Measurements from ENCODE around the gene BCAT1.
A peak's percentile ranks its signal among the peaks of the same experiment; 100 is the strongest.

Gene BCAT1

GRCh38 chr12:24901576-24902461 is 47.1 kb downstream of the BCAT1 start:
- Histone ChIP-seq H3K27me3 (ENCODE audit: control insufficient read depth, insufficient read depth, low read length) (no peaks in the 10 kb centered on the region), H3K36me3 (ENCODE audit: control insufficient read depth, insufficient read depth, low read length) (no peaks in the 10 kb centered on the region), H3K27ac (ENCODE audit: low read length) (no peak overlapping the region), H3K4me3 (ENCODE audit: low read length) (peak overlapping the region; percentile 85; the same call in 1 of the 2 replicates), H3K4me1 (ENCODE audit: control insufficient read depth, insufficient read depth, low read length) (0 out of 2 replicates have a peak, but pooled peaks cover 2% of the 10 kb centered on the region), H3K9me3 (ENCODE audit: control insufficient read depth, insufficient read depth, low read length) (no peaks in the 10 kb centered on the region; the same call in 1 of the 2 replicates)
- WGBS (ENCODE audit: insufficient coverage, insufficient read length) = no CpG with 5 or more reads among the region's 33 CpGs
- DNase-seq (ENCODE audit: low read depth, low spot score) = no peak

- no peak for DNase-seq (ENCODE audit: low read depth, low spot score)
- Histone ChIP-seq H3K27ac (ENCODE audit: low read length) (no peak overlapping the region), H3K4me1 (ENCODE audit: control insufficient read depth, insufficient read depth, low read length) (0 out of 2 replicates have a peak, but pooled peaks cover 2% of the 10 kb centered on the region), H3K9me3 (ENCODE audit: control insufficient read depth, insufficient read depth, low read length) (no peaks in the 10 kb centered on the region; the same call in 1 of the 2 replicates), H3K4me3 (ENCODE audit: low read length) (no peak overlapping the region), H3K36me3 (ENCODE audit: control insufficient read depth, insufficient read depth, low read length) (no peaks in the 10 kb centered on the region), H3K27me3 (ENCODE audit: control insufficient read depth, insufficient read depth, low read length) (no peaks in the 10 kb centered on the region)
- no CpG with 5 or more reads among the region's 3 CpGs for WGBS (ENCODE audit: insufficient coverage, insufficient read length)
Observed at GRCh38 chr12:24900196-24900595, 48.7 kb downstream of the BCAT1 start.

GRCh38 chr12:24899503-24900075 is 49.3 kb downstream of the BCAT1 start:
- Histone ChIP-seq H3K4me1 (ENCODE audit: control insufficient read depth, insufficient read depth, low read length) (0 out of 2 replicates have a peak, but pooled peaks cover 2% of the 10 kb centered on the region), H3K36me3 (ENCODE audit: control insufficient read depth, insufficient read depth, low read length) (no peaks in the 10 kb centered on the region), H3K27me3 (ENCODE audit: control insufficient read depth, insufficient read depth, low read length) (no peaks in the 10 kb centered on the region), H3K4me3 (ENCODE audit: low read length) (no peak overlapping the region), H3K27ac (ENCODE audit: low read length) (no peak overlapping the region), H3K9me3 (ENCODE audit: control insufficient read depth, insufficient read depth, low read length) (no peaks in the 10 kb centered on the region; the same call in 1 of the 2 replicates)
- WGBS (ENCODE audit: insufficient coverage, insufficient read length) = no CpG with 5 or more reads among the region's 4 CpGs
- DNase-seq (ENCODE audit: low read depth, low spot score) = no peak

- H3K36me3 ChIP-seq (ENCODE audit: control insufficient read depth, insufficient read depth, low read length) = no peaks in the 10 kb centered on the region
- no CpG with 5 or more reads among the region's 3 CpGs for WGBS (ENCODE audit: insufficient coverage, insufficient read length)
Observed at GRCh38 chr12:24898606-24899005, 50.3 kb downstream of the BCAT1 start.

GRCh38 chr12:24898185-24898584 is 50.7 kb downstream of the BCAT1 start:
- H3K4me3 ChIP-seq (ENCODE audit: low read length) = no peak overlapping the region
- H3K4me1 ChIP-seq (ENCODE audit: control insufficient read depth, insufficient read depth, low read length) = no peaks in the 10 kb centered on the region
- H3K27ac ChIP-seq (ENCODE audit: low read length) = no peak overlapping the region
- H3K9me3 ChIP-seq (ENCODE audit: control insufficient read depth, insufficient read depth, low read length) = no peaks in the 10 kb centered on the region
- no CpG with 5 or more reads among the region's 1 CpG for WGBS (ENCODE audit: insufficient coverage, insufficient read length)
- no peak for DNase-seq (ENCODE audit: low read depth, low spot score)
- H3K27me3 ChIP-seq (ENCODE audit: control insufficient read depth, insufficient read depth, low read length) = no peaks in the 10 kb centered on the region
- H3K36me3 ChIP-seq (ENCODE audit: control insufficient read depth, insufficient read depth, low read length) = no peaks in the 10 kb centered on the region

More at GRCh38 chr12:24898606-24899005, 50.3 kb downstream of the BCAT1 start:
- Histone ChIP-seq H3K4me3 (ENCODE audit: low read length) (no peak overlapping the region), H3K27me3 (ENCODE audit: control insufficient read depth, insufficient read depth, low read length) (no peaks in the 10 kb centered on the region), H3K4me1 (ENCODE audit: control insufficient read depth, insufficient read depth, low read length) (0 out of 2 replicates have a peak, but pooled peaks cover 2% of the 10 kb centered on the region), H3K27ac (ENCODE audit: low read length) (no peak overlapping the region), H3K9me3 (ENCODE audit: control insufficient read depth, insufficient read depth, low read length) (no peaks in the 10 kb centered on the region)
- no peak for DNase-seq (ENCODE audit: low read depth, low spot score)

- no CpG with 5 or more reads among the region's 6 CpGs for WGBS (ENCODE audit: insufficient coverage, insufficient read length)
- no peak overlapping the region for H3K4me3 ChIP-seq (ENCODE audit: low read length)
- H3K36me3 ChIP-seq (ENCODE audit: control insufficient read depth, insufficient read depth, low read length) = no peaks in the 10 kb centered on the region
- no peaks in the 10 kb centered on the region; the same call in 1 of the 2 replicates for H3K4me1 ChIP-seq (ENCODE audit: control insufficient read depth, insufficient read depth, low read length)
- DNase-seq (ENCODE audit: low read depth, low spot score) = no peak
- no peak overlapping the region for H3K27ac ChIP-seq (ENCODE audit: low read length)
- H3K27me3 ChIP-seq (ENCODE audit: control insufficient read depth, insufficient read depth, low read length) = no peaks in the 10 kb centered on the region
- H3K9me3 ChIP-seq (ENCODE audit: control insufficient read depth, insufficient read depth, low read length) = no peaks in the 10 kb centered on the region
Observed at GRCh38 chr12:24896171-24896570, 52.7 kb downstream of the BCAT1 start.

- H3K4me1 ChIP-seq (ENCODE audit: control insufficient read depth, insufficient read depth, low read length) = no peaks in the 10 kb centered on the region; the same call in 1 of the 2 replicates
Observed at GRCh38 chr12:24895612-24896011, 53.3 kb downstream of the BCAT1 start.

GRCh38 chr12:24894879-24895278 is 54.0 kb downstream of the BCAT1 start:
- no peaks in the 10 kb centered on the region for H3K9me3 ChIP-seq (ENCODE audit: control insufficient read depth, insufficient read depth, low read length)
- no peak for DNase-seq (ENCODE audit: low read depth, low spot score)
- no peaks in the 10 kb centered on the region; the same call in 1 of the 2 replicates for H3K4me1 ChIP-seq (ENCODE audit: control insufficient read depth, insufficient read depth, low read length)
- H3K36me3 ChIP-seq (ENCODE audit: control insufficient read depth, insufficient read depth, low read length) = no peaks in the 10 kb centered on the region
- no peak overlapping the region for H3K27ac ChIP-seq (ENCODE audit: low read length)
- no peaks in the 10 kb centered on the region for H3K27me3 ChIP-seq (ENCODE audit: control insufficient read depth, insufficient read depth, low read length)
- no CpG with 5 or more reads among the region's 3 CpGs for WGBS (ENCODE audit: insufficient coverage, insufficient read length)
- H3K4me3 ChIP-seq (ENCODE audit: low read length) = no peak overlapping the region

More at GRCh38 chr12:24895612-24896011, 53.3 kb downstream of the BCAT1 start:
- Histone ChIP-seq H3K27ac (ENCODE audit: low read length) (no peak overlapping the region), H3K27me3 (ENCODE audit: control insufficient read depth, insufficient read depth, low read length) (no peaks in the 10 kb centered on the region), H3K36me3 (ENCODE audit: control insufficient read depth, insufficient read depth, low read length) (no peaks in the 10 kb centered on the region), H3K4me3 (ENCODE audit: low read length) (no peak overlapping the region), H3K9me3 (ENCODE audit: control insufficient read depth, insufficient read depth, low read length) (no peaks in the 10 kb centered on the region)
- no peak for DNase-seq (ENCODE audit: low read depth, low spot score)
- no CpG with 5 or more reads among the region's 1 CpG for WGBS (ENCODE audit: insufficient coverage, insufficient read length)

GRCh38 chr12:24890048-24890803 is 58.7 kb downstream of the BCAT1 start:
- H3K27me3 ChIP-seq (ENCODE audit: control insufficient read depth, insufficient read depth, low read length) = no peaks in the 10 kb centered on the region
- no peaks in the 10 kb centered on the region for H3K9me3 ChIP-seq (ENCODE audit: control insufficient read depth, insufficient read depth, low read length)
- no peak for DNase-seq (ENCODE audit: low read depth, low spot score)
- H3K4me1 ChIP-seq (ENCODE audit: control insufficient read depth, insufficient read depth, low read length) = peaks cover 3% of the 10 kb centered on the region
- no CpG with 5 or more reads among the region's 7 CpGs for WGBS (ENCODE audit: insufficient coverage, insufficient read length)
- H3K4me3 ChIP-seq (ENCODE audit: low read length) = no peak overlapping the region
- H3K36me3 ChIP-seq (ENCODE audit: control insufficient read depth, insufficient read depth, low read length) = no peaks in the 10 kb centered on the region
- H3K27ac ChIP-seq (ENCODE audit: low read length) = no peak overlapping the region

GRCh38 chr12:24889411-24889810 is 59.5 kb downstream of the BCAT1 start:
- no peak overlapping the region for H3K27ac ChIP-seq (ENCODE audit: low read length)
- WGBS (ENCODE audit: insufficient coverage, insufficient read length) = no CpG with 5 or more reads among the region's 3 CpGs
- no peaks in the 10 kb centered on the region for H3K9me3 ChIP-seq (ENCODE audit: control insufficient read depth, insufficient read depth, low read length)
- no peaks in the 10 kb centered on the region for H3K27me3 ChIP-seq (ENCODE audit: control insufficient read depth, insufficient read depth, low read length)
- peaks cover 3% of the 10 kb centered on the region for H3K4me1 ChIP-seq (ENCODE audit: control insufficient read depth, insufficient read depth, low read length)
- no peaks in the 10 kb centered on the region for H3K36me3 ChIP-seq (ENCODE audit: control insufficient read depth, insufficient read depth, low read length)
- no peak overlapping the region for H3K4me3 ChIP-seq (ENCODE audit: low read length)
- DNase-seq (ENCODE audit: low read depth, low spot score) = no peak

Data from iPS DF 6.9 (cell line).